Measurements from ENCODE around the gene PROX1. TPM values are rescaled to one million over a fixed set of nuclear protein-coding genes. Genes with fewer than 3 reads are reported as not detected.

Gene PROX1
- total RNA-seq, 1 donor from 2014 or later, result 14.3 TPM

DNA sequence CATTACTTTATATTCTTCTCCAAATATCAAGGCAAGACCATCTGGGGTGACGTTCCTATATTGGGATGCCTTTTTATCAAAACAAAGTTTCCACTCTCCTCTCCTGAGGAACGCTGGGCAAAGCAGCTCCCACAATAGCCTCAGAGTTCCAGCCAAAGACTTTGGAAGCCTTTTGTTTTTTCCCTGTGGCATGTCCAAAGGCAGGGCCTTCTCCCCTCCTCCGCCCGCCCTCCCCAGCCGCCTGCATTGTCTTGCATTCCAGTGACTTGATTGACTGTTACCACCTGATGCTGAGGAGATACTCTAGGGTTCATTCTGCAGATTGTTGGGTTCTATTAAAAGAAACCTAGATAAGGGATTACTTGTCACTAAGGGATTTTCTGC is 43.5 kb downstream of the PROX1 start:
- H3K4me3 Mint-ChIP-seq, result no peak overlapping the region
- H3K27me3 Mint-ChIP-seq (ENCODE audit: low read depth), result no peaks in the 10 kb centered on the region
- H3K9me3 Mint-ChIP-seq, result no peaks in the 10 kb centered on the region
- peaks cover 51% of the 10 kb centered on the region for H3K4me1 Mint-ChIP-seq
- no peaks in the 10 kb centered on the region for H3K36me3 Mint-ChIP-seq (ENCODE audit: low read depth)
- H3K27ac Mint-ChIP-seq (ENCODE audit: unreplicated experiment), result no peak overlapping the region
- DNase-seq (ENCODE audit: low read depth, low spot score), result no peak
- TF ChIP-seq, protein P1, sequence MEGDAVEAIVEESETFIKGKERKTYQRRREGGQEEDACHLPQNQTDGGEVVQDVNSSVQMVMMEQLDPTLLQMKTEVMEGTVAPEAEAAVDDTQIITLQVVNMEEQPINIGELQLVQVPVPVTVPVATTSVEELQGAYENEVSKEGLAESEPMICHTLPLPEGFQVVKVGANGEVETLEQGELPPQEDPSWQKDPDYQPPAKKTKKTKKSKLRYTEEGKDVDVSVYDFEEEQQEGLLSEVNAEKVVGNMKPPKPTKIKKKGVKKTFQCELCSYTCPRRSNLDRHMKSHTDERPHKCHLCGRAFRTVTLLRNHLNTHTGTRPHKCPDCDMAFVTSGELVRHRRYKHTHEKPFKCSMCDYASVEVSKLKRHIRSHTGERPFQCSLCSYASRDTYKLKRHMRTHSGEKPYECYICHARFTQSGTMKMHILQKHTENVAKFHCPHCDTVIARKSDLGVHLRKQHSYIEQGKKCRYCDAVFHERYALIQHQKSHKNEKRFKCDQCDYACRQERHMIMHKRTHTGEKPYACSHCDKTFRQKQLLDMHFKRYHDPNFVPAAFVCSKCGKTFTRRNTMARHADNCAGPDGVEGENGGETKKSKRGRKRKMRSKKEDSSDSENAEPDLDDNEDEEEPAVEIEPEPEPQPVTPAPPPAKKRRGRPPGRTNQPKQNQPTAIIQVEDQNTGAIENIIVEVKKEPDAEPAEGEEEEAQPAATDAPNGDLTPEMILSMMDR (conservative IDR thresholded peaks at IDR 0.05), result no peak

GRCh38 chr1:214037468-214037867 is 49.7 kb downstream of the PROX1 start:
- H3K27ac Mint-ChIP-seq (ENCODE audit: unreplicated experiment), result no peak overlapping the region
- H3K36me3 Mint-ChIP-seq (ENCODE audit: low read depth), result no peaks in the 10 kb centered on the region
- no peak overlapping the region for H3K4me3 Mint-ChIP-seq
- TF ChIP-seq, protein P1 (conservative IDR thresholded peaks at IDR 0.05), result no peak
- DNase-seq (ENCODE audit: low read depth, low spot score), result no peak
- no peaks in the 10 kb centered on the region for H3K9me3 Mint-ChIP-seq
- H3K4me1 Mint-ChIP-seq, result no peaks in the 10 kb centered on the region
- no peaks in the 10 kb centered on the region for H3K27me3 Mint-ChIP-seq (ENCODE audit: low read depth)

DNA sequence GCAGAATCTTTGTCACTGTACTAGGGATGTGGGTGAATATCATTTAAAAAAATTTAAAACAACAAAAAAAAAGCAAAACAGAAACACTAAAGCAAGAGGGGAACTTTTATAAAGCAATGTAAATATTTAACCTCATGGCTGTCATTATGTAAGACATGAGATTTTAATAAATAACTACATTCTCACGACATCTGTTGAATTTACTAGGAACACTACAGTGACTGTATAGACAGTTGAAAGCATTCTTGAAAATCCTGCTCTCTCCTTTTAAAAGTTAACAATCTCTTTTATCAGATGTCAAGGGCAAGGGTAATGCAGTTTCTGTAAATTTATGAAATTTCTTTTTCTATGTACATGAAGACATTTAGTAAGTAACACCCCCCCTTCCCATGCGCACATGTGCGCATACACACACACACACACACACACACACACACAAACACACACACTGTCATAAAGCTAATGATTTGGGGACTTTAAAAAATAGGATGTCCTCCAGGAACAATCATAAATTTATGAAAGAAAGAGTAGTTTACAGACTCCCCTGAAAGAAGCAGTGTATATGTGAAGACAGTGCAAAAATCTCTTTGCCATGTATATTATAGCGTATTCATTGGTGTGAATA is 51.7 kb downstream of the PROX1 start:
- TF ChIP-seq, protein P1 (conservative IDR thresholded peaks at IDR 0.05), result no peak
- no peaks in the 10 kb centered on the region for H3K36me3 Mint-ChIP-seq (ENCODE audit: low read depth)
- H3K27me3 Mint-ChIP-seq (ENCODE audit: low read depth), result no peaks in the 10 kb centered on the region
- DNase-seq (ENCODE audit: low read depth, low spot score), result no peak
- no peak overlapping the region for H3K4me3 Mint-ChIP-seq
- H3K27ac Mint-ChIP-seq (ENCODE audit: unreplicated experiment), result no peak overlapping the region
- no peaks in the 10 kb centered on the region for H3K4me1 Mint-ChIP-seq
- H3K9me3 Mint-ChIP-seq, result no peaks in the 10 kb centered on the region

- peaks cover 4% of the 10 kb centered on the region for H3K9me3 Mint-ChIP-seq
- DNase-seq (ENCODE audit: low read depth, low spot score), result no peak
- TF ChIP-seq, protein P1 (conservative IDR thresholded peaks at IDR 0.05), result no peak
- no peak overlapping the region for H3K27ac Mint-ChIP-seq (ENCODE audit: unreplicated experiment)
- no peaks in the 10 kb centered on the region for H3K27me3 Mint-ChIP-seq (ENCODE audit: low read depth)
- peaks cover 4% of the 10 kb centered on the region for H3K36me3 Mint-ChIP-seq (ENCODE audit: low read depth)
- H3K4me1 Mint-ChIP-seq, result no peaks in the 10 kb centered on the region
- no peak overlapping the region for H3K4me3 Mint-ChIP-seq
Observed at GRCh38 chr1:214043167-214043566, 55.4 kb downstream of the PROX1 start.

- peaks cover 11% of the 10 kb centered on the region for H3K9me3 Mint-ChIP-seq
- H3K4me1 Mint-ChIP-seq, result no peaks in the 10 kb centered on the region
- no peak for DNase-seq (ENCODE audit: low read depth, low spot score)
- no peaks in the 10 kb centered on the region for H3K27me3 Mint-ChIP-seq (ENCODE audit: low read depth)
- no peak overlapping the region for H3K4me3 Mint-ChIP-seq
- H3K36me3 Mint-ChIP-seq (ENCODE audit: low read depth), result peaks cover 6% of the 10 kb centered on the region
- TF ChIP-seq, protein P1 (conservative IDR thresholded peaks at IDR 0.05), result no peak
- H3K27ac Mint-ChIP-seq (ENCODE audit: unreplicated experiment), result no peak overlapping the region
Observed at GRCh38 chr1:214044438-214045214, 56.9 kb downstream of the PROX1 start.
